ENCODE data around the gene CYP1B1. TPM values are rescaled to one million over a fixed set of nuclear protein-coding genes. Genes with fewer than 3 reads are reported as not detected.
A peak's percentile ranks its signal among the peaks of the same experiment; 100 is the strongest.
"Not testable (repeated sequence)": the region's sequence is repeated elsewhere in the genome, so short reads cannot be mapped to it uniquely, and the experiment has no call there.

The CYP1B1 gene
- total and polyA plus RNA-seq, 2 donors: 14.4 to 40.8 TPM

- no peaks in the 10 kb centered on the region for H3K36me3 ChIP-seq (ENCODE audit: control insufficient read depth in 2 of 2, insufficient read depth in 2 of 2, low read length in 1 of 2)
- H3K9me3 ChIP-seq (ENCODE audit: control insufficient read depth in 2 of 2, insufficient read depth in 1 of 2, low read length in 1 of 2): no peaks in the 10 kb centered on the region
- DNase-seq (ENCODE audit: low read depth in 6 of 9, low spot score in 9 of 9): peak in 8 of 9 donors; percentile 20 to 64 (median 38)
- H3K27me3 ChIP-seq (ENCODE audit: control insufficient read depth in 2 of 2, insufficient read depth in 1 of 2, low read length in 1 of 2): peaks cover 0 to 2% of the 10 kb centered on the region in 2 donors
- WGBS: 34% methylated on average over 8 of the region's 8 CpGs
- no peaks in the 10 kb centered on the region for H3K4me1 ChIP-seq (ENCODE audit: control insufficient read depth in 2 of 2, insufficient read depth in 2 of 2, low read length in 2 of 2)
- H3K27ac ChIP-seq (ENCODE audit: low read depth in 1 of 2, low read length in 1 of 2): no peak overlapping the region
- H3K4me3 ChIP-seq (ENCODE audit: low read length in 2 of 2): no peak overlapping the region
These were observed 39.5 kb upstream of the CYP1B1 start for GRCh38 chr2:38115216-38116032.

- no peak for DNase-seq (ENCODE audit: low read depth in 6 of 9, low spot score in 9 of 9)
- H3K27ac ChIP-seq (ENCODE audit: low read depth in 1 of 2, low read length in 1 of 2): no peak overlapping the region
- WGBS: 85% methylated on average over 4 of the region's 4 CpGs
These were observed 38.2 kb upstream of the CYP1B1 start for GRCh38 chr2:38113981-38114708.

GRCh38 chr2:38113051-38113450 lies 37.1 kb upstream of the CYP1B1 start:
- WGBS: 65% methylated on average over 3 of the region's 3 CpGs
- no peaks in the 10 kb centered on the region for H3K36me3 ChIP-seq (ENCODE audit: control insufficient read depth in 2 of 2, insufficient read depth in 2 of 2, low read length in 1 of 2)
- no peaks in the 10 kb centered on the region for H3K9me3 ChIP-seq (ENCODE audit: control insufficient read depth in 2 of 2, insufficient read depth in 1 of 2, low read length in 1 of 2)
- H3K27me3 ChIP-seq (ENCODE audit: control insufficient read depth in 2 of 2, insufficient read depth in 1 of 2, low read length in 1 of 2): peaks cover 0 to 2% of the 10 kb centered on the region in 2 donors
- DNase-seq (ENCODE audit: low read depth in 6 of 9, low spot score in 9 of 9): no peak
- no peaks in the 10 kb centered on the region for H3K4me1 ChIP-seq (ENCODE audit: control insufficient read depth in 2 of 2, insufficient read depth in 2 of 2, low read length in 2 of 2)
- no peak overlapping the region for H3K4me3 ChIP-seq (ENCODE audit: low read length in 2 of 2)
- no peak overlapping the region for H3K27ac ChIP-seq (ENCODE audit: low read depth in 1 of 2, low read length in 1 of 2)

More at GRCh38 chr2:38113981-38114708, 38.2 kb upstream of the CYP1B1 start:
- Histone ChIP-seq H3K4me3 (ENCODE audit: low read length in 2 of 2) (no peak overlapping the region), H3K9me3 (ENCODE audit: control insufficient read depth in 2 of 2, insufficient read depth in 1 of 2, low read length in 1 of 2) (no peaks in the 10 kb centered on the region), H3K36me3 (ENCODE audit: control insufficient read depth in 2 of 2, insufficient read depth in 2 of 2, low read length in 1 of 2) (no peaks in the 10 kb centered on the region), H3K27me3 (ENCODE audit: control insufficient read depth in 2 of 2, insufficient read depth in 1 of 2, low read length in 1 of 2) (peaks cover 0 to 2% of the 10 kb centered on the region in 2 donors), H3K4me1 (ENCODE audit: control insufficient read depth in 2 of 2, insufficient read depth in 2 of 2, low read length in 2 of 2) (no peaks in the 10 kb centered on the region)

- not testable (repeated sequence) for H3K4me3 ChIP-seq (ENCODE audit: low read length in 2 of 2); H3K36me3 ChIP-seq (ENCODE audit: control insufficient read depth in 2 of 2, insufficient read depth in 2 of 2, low read length in 1 of 2); H3K27me3 ChIP-seq (ENCODE audit: control insufficient read depth in 2 of 2, insufficient read depth in 1 of 2, low read length in 1 of 2); H3K9me3 ChIP-seq (ENCODE audit: control insufficient read depth in 2 of 2, insufficient read depth in 1 of 2, low read length in 1 of 2); H3K4me1 ChIP-seq (ENCODE audit: control insufficient read depth in 2 of 2, insufficient read depth in 2 of 2, low read length in 2 of 2); H3K27ac ChIP-seq (ENCODE audit: low read depth in 1 of 2, low read length in 1 of 2); DNase-seq (ENCODE audit: low read depth in 6 of 9, low spot score in 9 of 9)
- 95% methylated on average over 4 of the region's 4 CpGs for WGBS
These were observed 35.4 kb upstream of the CYP1B1 start for GRCh38 chr2:38111350-38111749.

GRCh38 chr2:38109732-38110181 lies 33.8 kb upstream of the CYP1B1 start:
- Histone ChIP-seq H3K36me3 (ENCODE audit: control insufficient read depth in 2 of 2, insufficient read depth in 2 of 2, low read length in 1 of 2) (no peaks in the 10 kb centered on the region), H3K27ac (ENCODE audit: low read depth in 1 of 2, low read length in 1 of 2) (peak overlapping the region in 1 of 2 donors; percentile 68), H3K4me3 (ENCODE audit: low read length in 2 of 2) (no peak overlapping the region), H3K27me3 (ENCODE audit: control insufficient read depth in 2 of 2, insufficient read depth in 1 of 2, low read length in 1 of 2) (peaks cover 0 to 5% of the 10 kb centered on the region in 2 donors), H3K4me1 (ENCODE audit: control insufficient read depth in 2 of 2, insufficient read depth in 2 of 2, low read length in 2 of 2) (no peaks in the 10 kb centered on the region), H3K9me3 (ENCODE audit: control insufficient read depth in 2 of 2, insufficient read depth in 1 of 2, low read length in 1 of 2) (no peaks in the 10 kb centered on the region)
- no peak for DNase-seq (ENCODE audit: low read depth in 6 of 9, low spot score in 9 of 9)
- 83% methylated on average over 4 of the region's 4 CpGs for WGBS

GRCh38 chr2:38108907-38109731 lies 33.2 kb upstream of the CYP1B1 start:
- Histone ChIP-seq H3K9me3 (ENCODE audit: control insufficient read depth in 2 of 2, insufficient read depth in 1 of 2, low read length in 1 of 2) (no peaks in the 10 kb centered on the region), H3K27me3 (ENCODE audit: control insufficient read depth in 2 of 2, insufficient read depth in 1 of 2, low read length in 1 of 2) (peaks cover 0 to 4% of the 10 kb centered on the region in 2 donors), H3K4me3 (ENCODE audit: low read length in 2 of 2) (no peak overlapping the region), H3K4me1 (ENCODE audit: control insufficient read depth in 2 of 2, insufficient read depth in 2 of 2, low read length in 2 of 2) (no peaks in the 10 kb centered on the region), H3K27ac (ENCODE audit: low read depth in 1 of 2, low read length in 1 of 2) (peak overlapping the region in 1 of 2 donors; percentile 68), H3K36me3 (ENCODE audit: control insufficient read depth in 2 of 2, insufficient read depth in 2 of 2, low read length in 1 of 2) (no peaks in the 10 kb centered on the region)
- 90% methylated on average over 11 of the region's 11 CpGs for WGBS
- no peak for DNase-seq (ENCODE audit: low read depth in 6 of 9, low spot score in 9 of 9)

GRCh38 chr2:38107738-38108410 lies 31.9 kb upstream of the CYP1B1 start:
- Histone ChIP-seq H3K9me3 (ENCODE audit: control insufficient read depth in 2 of 2, insufficient read depth in 1 of 2, low read length in 1 of 2) (no peaks in the 10 kb centered on the region), H3K27me3 (ENCODE audit: control insufficient read depth in 2 of 2, insufficient read depth in 1 of 2, low read length in 1 of 2) (peaks cover 0 to 4% of the 10 kb centered on the region in 2 donors), H3K36me3 (ENCODE audit: control insufficient read depth in 2 of 2, insufficient read depth in 2 of 2, low read length in 1 of 2) (no peaks in the 10 kb centered on the region), H3K4me1 (ENCODE audit: control insufficient read depth in 2 of 2, insufficient read depth in 2 of 2, low read length in 2 of 2) (no peaks in the 10 kb centered on the region), H3K4me3 (ENCODE audit: low read length in 2 of 2) (no peak overlapping the region), H3K27ac (ENCODE audit: low read depth in 1 of 2, low read length in 1 of 2) (no peak overlapping the region)
- 94% methylated on average over 17 of the region's 17 CpGs for WGBS
- DNase-seq (ENCODE audit: low read depth in 6 of 9, low spot score in 9 of 9): no peak

GRCh38 chr2:38106405-38107094 lies 30.6 kb upstream of the CYP1B1 start:
- no peaks in the 10 kb centered on the region for H3K4me1 ChIP-seq (ENCODE audit: control insufficient read depth in 2 of 2, insufficient read depth in 2 of 2, low read length in 2 of 2)
- H3K27me3 ChIP-seq (ENCODE audit: control insufficient read depth in 2 of 2, insufficient read depth in 1 of 2, low read length in 1 of 2): peaks cover 0 to 4% of the 10 kb centered on the region in 2 donors
- H3K36me3 ChIP-seq (ENCODE audit: control insufficient read depth in 2 of 2, insufficient read depth in 2 of 2, low read length in 1 of 2): no peaks in the 10 kb centered on the region
- H3K4me3 ChIP-seq (ENCODE audit: low read length in 2 of 2): no peak overlapping the region
- DNase-seq (ENCODE audit: low read depth in 6 of 9, low spot score in 9 of 9): no peak
- peak overlapping the region in 1 of 2 donors; percentile 79 for H3K27ac ChIP-seq (ENCODE audit: low read depth in 1 of 2, low read length in 1 of 2)
- no peaks in the 10 kb centered on the region for H3K9me3 ChIP-seq (ENCODE audit: control insufficient read depth in 2 of 2, insufficient read depth in 1 of 2, low read length in 1 of 2)
- 55% methylated on average over 7 of the region's 7 CpGs for WGBS
